ENCODE measurements around the gene ZNF507.

ZNF507 gene

DNA sequence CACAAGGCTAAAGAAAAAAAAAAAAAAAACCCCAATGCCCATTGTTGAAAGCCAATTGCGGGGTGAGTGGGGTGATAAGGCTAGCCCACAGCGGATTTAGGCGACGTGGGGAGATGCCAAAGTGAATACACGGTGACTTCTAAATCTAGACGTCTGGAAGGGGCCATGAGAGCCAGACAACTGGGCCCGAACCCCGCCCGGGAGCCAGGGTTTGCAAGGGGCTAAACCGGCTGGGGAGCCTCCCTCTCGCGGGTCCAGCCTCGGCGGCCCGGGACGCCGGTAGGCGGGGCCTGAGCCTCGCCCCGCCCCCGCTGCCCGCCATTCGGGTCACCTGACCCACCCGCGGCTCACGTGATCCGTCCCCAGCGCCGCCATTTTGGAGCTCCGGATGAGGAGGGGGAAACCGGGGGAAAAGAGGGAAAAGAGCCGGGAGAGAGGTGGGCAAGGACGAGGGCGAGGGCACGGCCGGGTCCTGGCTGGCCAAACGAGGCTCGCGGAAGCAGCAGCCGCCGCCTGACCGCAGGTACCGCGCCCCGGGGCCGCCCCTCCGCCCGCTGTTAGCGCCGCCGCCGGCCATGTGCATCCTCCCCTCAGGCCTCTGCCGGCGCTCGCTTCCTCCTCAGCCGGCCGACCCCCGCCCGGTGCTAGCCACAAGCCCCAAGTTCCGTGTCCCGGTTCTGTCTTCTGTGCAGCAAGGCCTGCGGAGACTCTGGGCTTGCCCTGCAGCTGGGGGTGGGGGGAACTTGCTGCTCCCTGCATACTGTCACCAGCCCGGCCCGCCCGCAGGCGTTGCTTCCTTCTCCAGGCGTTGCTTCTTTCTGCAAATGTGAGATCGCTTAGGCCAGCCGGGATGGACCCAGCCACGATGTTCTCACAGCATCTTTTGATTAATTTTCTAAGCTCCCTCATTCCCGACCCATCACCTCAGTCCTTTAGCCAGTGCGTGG lies at the start of gene ZNF507:
ZNF507 (plus strand) TSS at position 350 of the 947 bp plus-strand sequence. CDS start 7,221 bp downstream, outside the sequence.
- TF ChIP-seq CTCF (IDR thresholded peaks at IDR 0.05; ENCODE audit: low read depth, low read length, missing control alignments), result peak; percentile 9

GRCh38 chr19:32296694-32297093 lies 48.7 kb upstream of the ZNF507 start:
- TF ChIP-seq CTCF (IDR thresholded peaks at IDR 0.05; ENCODE audit: low read depth, low read length, missing control alignments), result no peak
- DNase-seq (ENCODE audit: low read depth), result no peak
- H3K4me3 ChIP-seq (ENCODE audit: low read depth, low read length), result no peak overlapping the region

More for the DNA sequence above, at the start of gene ZNF507:
- DNase-seq (ENCODE audit: low read depth), result peak; percentile 25
- H3K4me3 ChIP-seq (ENCODE audit: low read depth, low read length), result peak within 1 kb of the TSS; percentile 86

DNA sequence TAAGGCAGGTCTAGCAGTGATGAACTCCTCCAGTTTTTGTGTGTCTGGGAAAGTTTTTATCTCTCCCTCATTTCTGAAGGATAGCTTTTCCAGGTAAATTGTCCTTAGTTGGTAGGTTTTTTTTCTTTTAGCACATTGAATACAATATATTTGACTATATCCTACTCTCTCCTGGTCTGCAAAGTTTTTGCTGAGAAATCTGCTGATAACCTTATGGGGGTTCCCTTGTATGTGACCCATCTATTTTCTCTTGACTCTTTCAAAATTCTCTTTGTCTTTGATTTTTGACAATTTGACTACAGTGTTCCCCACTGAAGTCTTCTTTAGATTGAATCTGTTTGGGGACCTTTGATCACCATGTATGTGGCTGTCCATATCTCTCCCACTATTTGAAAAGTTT lies 42.6 kb upstream of the ZNF507 start:
- no peak for TF ChIP-seq CTCF (IDR thresholded peaks at IDR 0.05; ENCODE audit: low read depth, low read length, missing control alignments)
- no peak overlapping the region for H3K4me3 ChIP-seq (ENCODE audit: low read depth, low read length)
- DNase-seq (ENCODE audit: low read depth), result no peak

- DNase-seq (ENCODE audit: low read depth), result no peak
- no peak for TF ChIP-seq CTCF (IDR thresholded peaks at IDR 0.05; ENCODE audit: low read depth, low read length, missing control alignments)
- no peak overlapping the region for H3K4me3 ChIP-seq (ENCODE audit: low read depth, low read length)
Measured at GRCh38 chr19:32303193-32303592, 42.2 kb upstream of the ZNF507 start.

- no peak for TF ChIP-seq CTCF (IDR thresholded peaks at IDR 0.05; ENCODE audit: low read depth, low read length, missing control alignments)
- H3K4me3 ChIP-seq (ENCODE audit: low read depth, low read length), result no peak overlapping the region
- DNase-seq (ENCODE audit: low read depth), result no peak
Measured at GRCh38 chr19:32307591-32307990, 37.8 kb upstream of the ZNF507 start.

GRCh38 chr19:32308431-32309077 lies 36.9 kb upstream of the ZNF507 start:
- no peak overlapping the region for H3K4me3 ChIP-seq (ENCODE audit: low read depth, low read length)
- no peak for TF ChIP-seq CTCF (IDR thresholded peaks at IDR 0.05; ENCODE audit: low read depth, low read length, missing control alignments)
- DNase-seq (ENCODE audit: low read depth), result no peak

All from GM12864 (cell line).